Spleen (tissue), 11 donors: ENCODE data around the gene ZFYVE28. TPM values are rescaled to one million over a fixed set of nuclear protein-coding genes. Genes with fewer than 3 reads are reported as not detected.
A peak's percentile ranks its signal among the peaks of the same experiment; 100 is the strongest.

Experiments
- DNase-seq: peaks from one replicate; pipeline ENCODE4 v3.0.0-alpha.2; 2020
- H3K27ac ChIP-seq, 8 donors: fragments of 200-600 bp; sonication (generic) in 7 of 8; 1 replicate in 4 of 8; 2 replicates in 4 of 8; pipeline versions ENCODE4 v1.5.0 to v1.8.0; 2016 to 2021; ENCODE audit warnings: inconsistent platforms in 4 of 8, mild to moderate bottlenecking in 4 of 8, moderate library complexity in 1 of 8
- H3K27me3 ChIP-seq, 7 donors: fragments of 200-600 bp; sonication (generic) in 6 of 7; replicated peaks in 1 of 7; 1 replicate in 4 of 7; 2 replicates in 3 of 7; pipeline versions ENCODE4 v1.5.0 to v1.8.0; 2016 to 2021; ENCODE audit warnings: inconsistent platforms in 3 of 7, mild to moderate bottlenecking in 1 of 7
- H3K36me3 ChIP-seq, 6 donors: fragments of 200-600 bp; sonication (generic) in 5 of 6; 1 replicate in 4 of 6; 2 replicates in 2 of 6; pipeline versions ENCODE4 v1.5.0 to v1.8.0; 2016 to 2021; ENCODE audit warnings: inconsistent platforms in 2 of 6
- H3K4me1 ChIP-seq, 6 donors: fragments of 200-600 bp; sonication (generic) in 5 of 6; 1 replicate in 3 of 6; 2 replicates in 3 of 6; pipeline versions ENCODE4 v1.5.0 to v1.8.0; 2016 to 2021; ENCODE audit warnings: inconsistent platforms in 3 of 6
- H3K4me3 ChIP-seq, 8 donors: fragments of 200-600 bp; sonication (generic) in 7 of 8; 1 replicate in 4 of 8; 2 replicates in 4 of 8; pipeline versions ENCODE4 v1.5.0 to v1.8.0; 2016 to 2021; ENCODE audit warnings: inconsistent platforms in 4 of 8, mild to moderate bottlenecking in 4 of 8, moderate library complexity in 2 of 8
- H3K9me3 ChIP-seq, 8 donors: fragments of 200-600 bp; sonication (generic) in 7 of 8; 1 replicate in 4 of 8; 2 replicates in 4 of 8; pipeline versions ENCODE4 v1.5.0 to v1.8.0; 2016 to 2021; ENCODE audit warnings: inconsistent platforms in 4 of 8
- POLR2A ChIP-seq, 3 donors: fragments of 450-650 bp; IDR thresholded peaks; one replicate each; pipeline ENCODE4 v1.5.1; 2017; ENCODE audit warnings: antibody characterized with exemption in 3 of 3, mild to moderate bottlenecking in 1 of 3
- POLR2AphosphoS5 ChIP-seq, 3 donors: sonication (generic); formaldehyde crosslinking; IDR thresholded peaks; one replicate each; pipeline ENCODE4 v1.5.1; 2017; ENCODE audit warnings: antibody characterized with exemption in 3 of 3
- WGBS, 5 donors: extraction: QIAGEN DNeasy Blood & Tissue Kit in 3 of 5; methylation state at CpG; one replicate each; pipeline versions ENCODE4 v1.1.5 to v1.1.7; 2013 to 2018; 5-methylcytosine and 5-hydroxymethylcytosine counted together
- intact Hi-C: fragments of 100-400 bp; cut with DNase I; formaldehyde crosslinking; loops from one replicate; pipeline ENCODE4 v1.15.0; 2023; ENCODE audit warnings: low total_unique reads
- polyA plus RNA-seq, 3 donors: library from polyadenylated mRNA; stranded (reverse); fragments of 200-250 nt; gene quantifications; one replicate each; pipeline ENCODE4 v1.2.1, GENCODE V29; 2013
- total RNA-seq, 7 donors: library from RNA; depleted of rRNA in 3 of 7; stranded (reverse); fragments of >200 nt in 3 of 7; fragmentation: NEBNext Ultra II Directional in 4 of 7; extraction: Animal tissue kit (Norgen Biotek cat#: 25700) in 4 of 7; gene quantifications; one replicate each; pipeline versions ENCODE4 v1.1.0 to v1.2.1, GENCODE V29; 2016 to 2021
- TF ChIP-seq, protein P1 (sequence below), 11 experiments: fragments of 200-600 bp in 7 of 11; fragments of 450-650 bp in 4 of 11; sonication (generic) in 4 of 11; IDR thresholded peaks in 8 of 11; conservative IDR thresholded peaks in 3 of 11; 1 replicate in 7 of 11; 2 replicates in 4 of 11; pipeline versions ENCODE4 v1.4.0 to v1.8.0; 2016 to 2021; ENCODE audit warnings: antibody characterized with exemption in 11 of 11, inconsistent platforms in 4 of 11, mild to moderate bottlenecking in 1 of 11
- donor health status: healthy with polysubstance abuse.
- donor health status: DM: no; HTN: no; CAD: no; lungs with moderate emphysema.
- donor health status: DM: no; HTN: no; CAD: no.
- donor health status: Bipolar disorder and iron deficiency.
- donor health status: healthy.
- donor health status: DM: no; HTN: no; CAD: no.
- donor health status: DM: yes; HTN: yes; CAD: no.

The ZFYVE28 gene
- total and polyA plus RNA-seq, 10 donors = 2.7 to 31.3 (median 12.6) TPM

DNA sequence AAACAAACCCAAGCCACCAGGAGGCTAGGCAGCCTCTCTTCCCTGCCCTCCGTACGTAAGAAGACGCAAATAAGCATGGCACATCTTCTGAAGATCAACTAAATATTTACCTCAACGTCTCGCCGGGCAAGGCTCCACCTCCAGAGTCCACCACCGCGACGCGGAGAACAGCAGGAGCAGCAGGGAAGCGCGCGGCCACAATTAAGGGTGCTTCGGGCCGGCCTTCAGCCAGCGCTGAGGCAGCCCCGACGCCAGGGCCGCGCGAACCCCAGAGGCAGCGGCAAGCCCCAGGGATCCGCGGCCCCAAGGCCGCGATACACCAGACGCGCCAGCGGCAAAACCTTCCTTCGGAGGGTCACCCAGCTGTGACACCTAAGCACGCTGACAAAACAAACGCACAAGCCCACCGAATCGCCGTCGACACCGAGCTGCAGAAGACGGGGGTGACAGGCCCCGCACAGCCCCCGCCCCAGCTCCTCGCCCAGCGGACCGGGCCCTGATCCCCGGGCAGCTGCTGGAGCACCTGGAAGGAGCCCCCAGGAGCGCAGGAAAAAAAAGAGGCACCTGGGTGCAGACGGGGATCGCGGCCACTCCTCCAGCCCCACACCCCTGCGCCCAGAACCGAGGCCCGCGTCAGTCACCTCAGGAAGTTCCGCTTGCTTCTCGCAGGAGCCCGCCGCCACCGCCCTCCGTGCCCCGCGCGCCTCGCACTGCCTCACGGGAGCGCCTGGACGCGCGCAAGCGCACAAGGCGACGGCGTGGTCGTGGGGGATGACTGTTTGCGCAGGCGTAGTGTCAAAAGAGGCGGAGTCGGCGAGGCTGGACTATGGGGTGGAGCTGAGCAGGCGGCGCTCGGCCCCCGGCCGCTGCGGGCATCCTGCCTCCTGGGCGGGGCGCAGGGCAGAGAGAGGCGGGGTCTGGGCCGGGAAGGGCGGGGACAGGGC is 176.8 kb downstream of the ZFYVE28 start, which contains the start of the genes HAUS3 and POLN:
HAUS3 (minus strand) TSS at position 712 of the 944 bp plus-strand sequence. CDS start 1,175 bp downstream, outside the sequence.
POLN (minus strand) TSS at position 712 of the 944 bp plus-strand sequence. CDS start 12,890 bp downstream, outside the sequence.
- TF ChIP-seq POLR2AphosphoS5 (IDR thresholded peaks at IDR 0.05) (peak; percentile 98 to 99 (median 99)), POLR2A (IDR thresholded peaks at IDR 0.05) (peak; percentile 15 to 89 (median 16))
- TF ChIP-seq, protein P1, sequence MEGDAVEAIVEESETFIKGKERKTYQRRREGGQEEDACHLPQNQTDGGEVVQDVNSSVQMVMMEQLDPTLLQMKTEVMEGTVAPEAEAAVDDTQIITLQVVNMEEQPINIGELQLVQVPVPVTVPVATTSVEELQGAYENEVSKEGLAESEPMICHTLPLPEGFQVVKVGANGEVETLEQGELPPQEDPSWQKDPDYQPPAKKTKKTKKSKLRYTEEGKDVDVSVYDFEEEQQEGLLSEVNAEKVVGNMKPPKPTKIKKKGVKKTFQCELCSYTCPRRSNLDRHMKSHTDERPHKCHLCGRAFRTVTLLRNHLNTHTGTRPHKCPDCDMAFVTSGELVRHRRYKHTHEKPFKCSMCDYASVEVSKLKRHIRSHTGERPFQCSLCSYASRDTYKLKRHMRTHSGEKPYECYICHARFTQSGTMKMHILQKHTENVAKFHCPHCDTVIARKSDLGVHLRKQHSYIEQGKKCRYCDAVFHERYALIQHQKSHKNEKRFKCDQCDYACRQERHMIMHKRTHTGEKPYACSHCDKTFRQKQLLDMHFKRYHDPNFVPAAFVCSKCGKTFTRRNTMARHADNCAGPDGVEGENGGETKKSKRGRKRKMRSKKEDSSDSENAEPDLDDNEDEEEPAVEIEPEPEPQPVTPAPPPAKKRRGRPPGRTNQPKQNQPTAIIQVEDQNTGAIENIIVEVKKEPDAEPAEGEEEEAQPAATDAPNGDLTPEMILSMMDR (IDR thresholded peaks at IDR 0.05 in 8 of 11, conservative IDR thresholded peaks at IDR 0.05 in 3 of 11) = peak in 3 of 11 experiments; percentile 35 to 44 (median 37)
- peaks cover 0 to 28% (median 0%) of the 10 kb centered on the region in 6 donors for H3K36me3 ChIP-seq
- WGBS, 5 donors = 0 to 1% (median 0%) methylated on average over 47 to 88 of the region's 88 CpGs
- H3K27ac ChIP-seq = peak within 1 kb of the TSS; percentile 73 to 94 (median 90)
- H3K4me1 ChIP-seq = peaks cover 42 to 94% (median 87%) of the 10 kb centered on the region in 6 donors
- intact Hi-C loops = no loop called here
- H3K4me3 ChIP-seq = peak within 1 kb of the TSS; percentile 67 to 96 (median 87)
- no peaks in the 10 kb centered on the region for H3K27me3 ChIP-seq
- peak; percentile 100 for DNase-seq
- H3K9me3 ChIP-seq = no peaks in the 10 kb centered on the region

DNA sequence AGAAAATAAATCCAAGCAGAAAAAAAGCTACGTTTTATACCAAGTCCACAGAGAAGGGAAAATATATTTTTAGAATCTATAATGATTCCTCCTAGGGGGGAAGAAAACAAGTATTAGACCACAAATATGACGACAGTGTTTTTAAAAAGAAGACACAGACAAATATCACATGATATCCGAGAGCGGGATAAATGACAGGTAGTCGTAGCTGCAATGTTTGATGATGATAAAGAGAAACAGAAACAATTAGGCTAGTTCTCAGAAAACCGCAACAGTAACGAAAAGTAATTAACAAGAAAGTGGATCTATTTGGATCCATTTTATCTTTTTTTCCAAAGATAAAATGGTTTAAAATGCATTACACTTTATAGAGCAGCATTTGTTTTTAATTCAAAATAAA is 177.4 kb downstream of the ZFYVE28 start:
- WGBS, 5 donors = 2 to 4% (median 3%) methylated on average over 7 of the region's 7 CpGs
- intact Hi-C loops = no loop called here
- Histone ChIP-seq H3K27me3 (no peaks in the 10 kb centered on the region), H3K4me3 (peak overlapping the region; percentile 67 to 96 (median 87)), H3K27ac (peak overlapping the region; percentile 73 to 94 (median 90)), H3K4me1 (peaks cover 42 to 94% (median 86%) of the 10 kb centered on the region in 6 donors), H3K36me3 (peaks cover 0 to 34% (median 3%) of the 10 kb centered on the region in 6 donors), H3K9me3 (no peaks in the 10 kb centered on the region)
- no peak for TF ChIP-seq POLR2A (IDR thresholded peaks at IDR 0.05)
- TF ChIP-seq POLR2AphosphoS5 (IDR thresholded peaks at IDR 0.05) = no peak
- TF ChIP-seq, protein P1 (IDR thresholded peaks at IDR 0.05 in 8 of 11, conservative IDR thresholded peaks at IDR 0.05 in 3 of 11) = no peak
- DNase-seq = no peak

DNA sequence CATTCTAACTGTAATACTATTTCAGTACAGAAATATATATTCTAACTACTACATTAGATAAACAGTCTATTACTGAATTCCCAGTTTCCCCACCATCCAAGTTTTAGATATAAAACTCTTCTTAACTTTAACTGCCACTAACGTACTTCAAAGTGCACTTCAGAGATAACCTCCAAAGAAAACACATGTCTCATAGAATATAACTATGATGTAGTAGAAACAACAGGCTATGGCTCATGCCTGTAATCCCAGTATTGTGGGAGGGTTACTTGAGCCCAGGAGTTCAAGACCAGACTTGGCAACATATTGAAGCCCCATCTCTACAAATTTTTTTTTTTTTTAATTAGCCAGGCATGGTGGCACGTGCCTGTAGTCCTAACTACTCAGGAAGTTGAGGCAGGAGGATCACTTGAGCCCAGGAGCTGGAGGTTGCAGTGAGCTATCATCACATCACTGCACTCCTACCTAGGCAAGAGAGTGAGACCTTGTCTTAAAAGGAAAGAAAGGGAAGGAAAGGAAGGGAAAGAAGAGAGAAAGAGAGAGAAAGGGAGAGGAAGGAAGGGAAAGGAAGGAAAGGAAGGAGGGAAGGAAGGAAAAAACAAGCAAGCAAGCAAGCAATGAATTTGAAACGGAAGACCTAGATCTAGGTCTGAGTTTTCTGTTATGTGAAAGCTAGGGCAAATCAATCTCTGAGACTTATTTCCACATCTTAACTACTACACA is 181.3 kb downstream of the ZFYVE28 start:
- Histone ChIP-seq H3K4me1 (peaks cover 31 to 63% (median 50%) of the 10 kb centered on the region in 6 donors), H3K27me3 (no peaks in the 10 kb centered on the region), H3K27ac (no peak overlapping the region), H3K4me3 (no peak overlapping the region), H3K36me3 (peaks cover 0 to 67% (median 17%) of the 10 kb centered on the region in 6 donors), H3K9me3 (no peaks in the 10 kb centered on the region)
- intact Hi-C loops = no loop called here
- DNase-seq = no peak
- TF ChIP-seq POLR2A (IDR thresholded peaks at IDR 0.05) = no peak
- no peak for TF ChIP-seq POLR2AphosphoS5 (IDR thresholded peaks at IDR 0.05)
- TF ChIP-seq, protein P1 (IDR thresholded peaks at IDR 0.05 in 8 of 11, conservative IDR thresholded peaks at IDR 0.05 in 3 of 11) = no peak
- 44 to 69% (median 58%) methylated on average over 3 of the region's 3 CpGs for WGBS, 5 donors
